HG03045 (cell line): Measurements from ENCODE around the gene RBMXL3.

Source experiments
- ATAC-seq: cut with Tn5 transposase; IDR thresholded peaks from one replicate; pipeline ENCODE4 v1.9.1; 2021; ENCODE audit warnings: mild to moderate bottlenecking, moderate library complexity; ENCODE audit not compliant: unreplicated experiment

RBMXL3 gene

DNA sequence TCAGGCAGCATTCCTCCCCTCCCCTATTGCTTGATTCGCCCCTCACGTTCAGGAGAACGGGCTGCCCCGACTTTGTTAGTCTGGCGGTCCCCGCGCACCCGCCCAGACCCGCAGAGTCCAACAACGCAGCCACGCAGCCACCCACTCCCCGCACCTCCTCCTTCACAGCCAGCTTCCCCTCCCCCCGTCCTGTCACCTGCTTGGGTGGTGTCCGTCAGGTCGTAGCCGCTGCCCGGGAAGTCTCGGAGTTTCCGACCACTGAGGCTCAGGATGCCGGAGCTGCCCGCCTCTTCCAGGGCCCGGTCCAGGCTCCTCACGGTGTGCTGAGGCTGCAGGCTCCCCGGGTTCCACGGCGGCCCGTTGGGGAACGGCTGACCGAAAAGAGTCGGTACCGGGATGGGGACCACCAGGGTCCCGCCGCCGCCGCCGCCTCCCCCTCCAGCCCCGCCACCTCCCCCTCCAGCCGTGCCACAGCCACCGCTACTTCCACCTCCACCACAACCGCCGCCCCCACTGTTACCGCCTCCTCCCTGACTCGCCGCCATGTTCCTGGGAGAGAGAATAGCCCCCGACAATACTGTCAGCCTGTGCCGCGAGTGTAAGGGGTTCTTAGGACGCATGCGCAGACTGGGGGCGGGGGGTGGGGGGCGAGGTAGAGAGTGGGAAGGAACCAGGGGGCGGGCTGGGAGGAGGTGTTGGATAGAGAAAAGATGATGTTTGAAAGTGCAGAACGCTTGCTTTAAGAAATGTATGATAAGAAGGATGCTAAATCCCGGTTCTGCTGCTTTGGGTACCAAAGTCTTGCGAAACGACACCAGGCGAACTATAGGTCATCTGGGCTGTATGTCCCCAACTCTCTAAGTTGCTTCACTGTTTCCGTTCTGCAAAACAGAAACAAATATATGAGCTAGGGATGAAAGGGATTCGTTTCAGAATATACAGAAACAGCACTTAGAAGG, 44.6 kb downstream of the RBMXL3 start, which contains the start of gene LRCH2:
Gene LRCH2 (minus strand): TSS at position 600 of the 959 bp plus-strand sequence. CDS start 55 bp downstream, at position 545.
- no peak for ATAC-seq

DNA sequence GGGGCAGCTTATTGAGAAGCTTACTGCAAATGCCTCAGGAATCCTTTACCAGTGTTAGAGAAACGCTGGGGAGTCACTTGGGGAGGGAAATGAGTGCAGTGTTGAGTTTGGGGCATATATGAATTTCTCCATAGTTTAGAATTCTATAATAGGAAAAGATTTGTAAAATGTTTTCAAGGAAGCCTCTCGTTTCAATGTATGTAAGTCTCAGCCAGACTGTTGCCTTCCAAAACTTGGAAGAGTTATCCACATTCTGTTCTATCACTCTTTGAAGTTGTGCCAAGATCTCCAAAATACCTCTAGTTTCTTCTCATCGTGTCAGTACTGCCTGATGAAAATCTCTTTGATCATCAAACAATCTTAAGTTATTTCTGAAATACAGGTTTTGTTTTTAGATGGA, 45.3 kb downstream of the RBMXL3 start:
- ATAC-seq: no peak

DNA sequence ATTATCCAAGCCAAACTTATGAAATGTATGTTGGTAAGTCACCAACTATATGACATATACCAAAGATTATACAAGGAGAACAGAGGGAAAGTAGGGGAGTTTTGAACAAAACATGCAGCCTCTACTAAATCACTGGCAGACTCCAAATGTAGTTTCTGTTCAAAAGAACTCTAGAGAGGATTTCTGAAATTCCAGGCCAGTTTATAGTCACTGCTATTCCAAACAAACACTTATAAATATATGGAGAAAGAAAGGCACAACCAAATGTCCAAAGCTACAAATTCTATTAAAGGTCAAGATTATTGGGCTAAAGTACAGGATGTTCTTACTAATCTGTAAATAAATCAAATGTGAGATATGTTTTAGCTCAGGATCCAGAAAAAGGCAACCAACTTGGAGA, 47.4 kb downstream of the RBMXL3 start:
- no peak for ATAC-seq

DNA sequence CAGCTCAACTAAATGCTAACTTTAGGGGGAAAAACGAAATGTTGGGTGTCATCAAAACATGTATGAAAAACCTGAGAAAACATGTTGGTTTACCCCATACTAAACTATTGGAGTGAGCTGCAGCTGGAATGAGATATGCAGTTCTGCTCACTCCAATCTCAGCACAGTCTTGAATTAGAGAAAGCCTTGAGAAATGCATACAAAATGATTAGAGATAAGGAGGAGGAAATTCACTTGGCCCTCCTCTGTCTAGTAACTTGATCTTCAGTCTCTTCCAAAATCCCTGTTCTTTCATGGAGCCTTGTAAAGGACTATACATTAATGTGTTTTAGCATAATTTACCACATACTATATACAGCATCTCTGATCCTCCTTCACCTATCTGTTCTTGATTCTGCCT, 47.8 kb downstream of the RBMXL3 start:
- no peak for ATAC-seq
